ENCODE results near the gene PADI3. TPM values are rescaled to one million over a fixed set of nuclear protein-coding genes. Genes with fewer than 3 reads are reported as not detected.

The PADI3 gene
- total RNA-seq, 1 experiment from 2014 or later = 2.5 TPM

GRCh38 chr1:17222557-17222956, 26.3 kb upstream of the PADI3 start:
- Histone ChIP-seq H2BK12ac (ENCODE audit: insufficient read length, low read depth, low read length) (no peak overlapping the region), H2BK15ac (ENCODE audit: low read depth, low read length) (no peak overlapping the region), H3K4me2 (ENCODE audit: insufficient read depth, insufficient read length, low read length) (no peak overlapping the region), H4K91ac (ENCODE audit: insufficient read length, low read depth, low read length) (no peak overlapping the region), H2AK5ac (ENCODE audit: insufficient read length, low read length) (no peak overlapping the region), H2BK5ac (ENCODE audit: insufficient read length, low read length) (no peak overlapping the region), H2AFZ (ENCODE audit: low read length) (no peak overlapping the region), H4K8ac (replicated peaks; ENCODE audit: insufficient read length, low read depth, low read length) (no peak overlapping the region), H4K5ac (ENCODE audit: insufficient read length, low read depth, low read length) (no peak overlapping the region), H3K79me2 (ENCODE audit: insufficient read depth, low read length) (no peaks in the 10 kb centered on the region), H3K27ac (ENCODE audit: insufficient read length, low read depth, low read length) (no peak overlapping the region), H3K56ac (ENCODE audit: insufficient read length, low read depth, low read length) (no peak overlapping the region), H3K9me3 (ENCODE audit: control insufficient read depth, low read depth, low read length) (no peaks in the 10 kb centered on the region), H2BK120ac (ENCODE audit: low read depth, low read length, poor library complexity, severe bottlenecking) (no peak overlapping the region), H3K18ac (ENCODE audit: insufficient read length, low read depth, low read length) (no peak overlapping the region), H4K20me1 (ENCODE audit: control insufficient read depth, insufficient read depth, insufficient read length) (no peaks in the 10 kb centered on the region), H3K4ac (ENCODE audit: low read depth, low read length) (no peak overlapping the region), H3K23me2 (ENCODE audit: insufficient read length, low read depth, low read length, poor library complexity, severe bottlenecking) (no peaks in the 10 kb centered on the region), H3K4me1 (ENCODE audit: insufficient read depth, low read length) (no peaks in the 10 kb centered on the region), H3K23ac (ENCODE audit: insufficient read length, low read depth, low read length) (no peak overlapping the region), H3K14ac (ENCODE audit: insufficient read depth, low read length) (no peak overlapping the region), H3K27me3 (ENCODE audit: insufficient read depth, low read length) (no peaks in the 10 kb centered on the region), H3T11ph (ENCODE audit: low read length) (no peak overlapping the region), H3K9ac (ENCODE audit: extremely low read depth, insufficient read length, low read length) (no peak overlapping the region), H2BK20ac (ENCODE audit: low read depth, low read length, poor library complexity, severe bottlenecking) (no peak overlapping the region), H3K79me1 (ENCODE audit: insufficient read depth, low read depth, low read length, poor library complexity, severe bottlenecking) (no peaks in the 10 kb centered on the region)
- Mint-ChIP-seq H3K27ac (no peak overlapping the region; a peak in 1 of 7 replicates), H3K4me3 (no peak overlapping the region), H3K27me3 (ENCODE audit: low read depth) (peaks cover 7% of the 10 kb centered on the region), H3K36me3 (ENCODE audit: insufficient read depth in 1 of 3, low read depth in 3 of 3) (no peaks in the 10 kb centered on the region), H3K9me3 (no peaks in the 10 kb centered on the region), H3K4me1 (no peaks in the 10 kb centered on the region)
- TF ChIP-seq CTCF (conservative IDR thresholded peaks at IDR 0.05) = no peak
- DNase-seq = no peak
- WGBS (ENCODE audit: extremely low coverage, insufficient read length, low lambda C conversion rate) = no CpG with 5 or more reads among the region's 14 CpGs

Data from H9 (cell line).